ENCODE data around the gene ZNF462. TPM values are rescaled to one million over a fixed set of nuclear protein-coding genes. Genes with fewer than 3 reads are reported as not detected.

Gene ZNF462
- polyA plus RNA-seq, 3 donors: 21.3 to 25.9 (median 22.0) TPM

- no peak for DNase-seq (ENCODE audit: low read depth in 3 of 3, low spot score in 2 of 3)
These were observed 183.7 kb downstream of the ZNF462 start for GRCh38 chr9:107046692-107047091.

- DNase-seq (ENCODE audit: low read depth in 3 of 3, low spot score in 2 of 3): no peak
These were observed 186.3 kb downstream of the ZNF462 start for GRCh38 chr9:107049046-107049802.

- no peak for DNase-seq (ENCODE audit: low read depth in 3 of 3, low spot score in 2 of 3)
These were observed 186.8 kb downstream of the ZNF462 start for GRCh38 chr9:107049803-107050184.

GRCh38 chr9:107051392-107051791, 188.4 kb downstream of the ZNF462 start:
- no peak for DNase-seq (ENCODE audit: low read depth in 3 of 3, low spot score in 2 of 3)

- no peak for DNase-seq (ENCODE audit: low read depth in 3 of 3, low spot score in 2 of 3)
These were observed 191.2 kb downstream of the ZNF462 start for GRCh38 chr9:107054146-107054545.

GRCh38 chr9:107059220-107059619, 196.3 kb downstream of the ZNF462 start:
- no peak for DNase-seq (ENCODE audit: low read depth in 3 of 3, low spot score in 2 of 3)

- no peak for DNase-seq (ENCODE audit: low read depth in 3 of 3, low spot score in 2 of 3)
These were observed 197.1 kb downstream of the ZNF462 start for GRCh38 chr9:107060062-107060461.

Data from right renal cortex interstitium (tissue), 3 donors.